ENCODE results near the gene MBD5.

MBD5 gene

GRCh38 chr2:148032215-148032614 lies 11.3 kb downstream of the MBD5 start:
- no peak for DNase-seq (ENCODE audit: low read depth in 1 of 2, low spot score in 1 of 2)
- no peak for TF ChIP-seq JUND (IDR thresholded peaks at IDR 0.05; ENCODE audit: low read depth)
- in situ Hi-C loops (cut with HindIII; ENCODE audit: low pct_unique_long_range_greater_than_20kb, low sequenced_read_pairs), result no loop called here

- in situ Hi-C loops (cut with HindIII; ENCODE audit: low pct_unique_long_range_greater_than_20kb, low sequenced_read_pairs), result no loop called here
- no peak for DNase-seq (ENCODE audit: low read depth in 1 of 2, low spot score in 1 of 2)
- TF ChIP-seq JUND (IDR thresholded peaks at IDR 0.05; ENCODE audit: low read depth), result no peak
These were observed 18.9 kb downstream of the MBD5 start for GRCh38 chr2:148039783-148040182.

- no peak for TF ChIP-seq JUND (IDR thresholded peaks at IDR 0.05; ENCODE audit: low read depth)
- no peak for DNase-seq (ENCODE audit: low read depth in 1 of 2, low spot score in 1 of 2)
- in situ Hi-C loops (cut with HindIII; ENCODE audit: low pct_unique_long_range_greater_than_20kb, low sequenced_read_pairs), result no loop called here
These were observed 21.3 kb downstream of the MBD5 start for GRCh38 chr2:148042219-148042618.

- in situ Hi-C loops (cut with HindIII; ENCODE audit: low pct_unique_long_range_greater_than_20kb, low sequenced_read_pairs), result no loop called here
- no peak for TF ChIP-seq JUND (IDR thresholded peaks at IDR 0.05; ENCODE audit: low read depth)
- DNase-seq (ENCODE audit: low read depth in 1 of 2, low spot score in 1 of 2), result no peak
These were observed 23.4 kb downstream of the MBD5 start for GRCh38 chr2:148044322-148044721.

GRCh38 chr2:148046802-148047201 lies 25.9 kb downstream of the MBD5 start:
- in situ Hi-C loops (cut with HindIII; ENCODE audit: low pct_unique_long_range_greater_than_20kb, low sequenced_read_pairs), result no loop called here
- no peak for DNase-seq (ENCODE audit: low read depth in 1 of 2, low spot score in 1 of 2)
- no peak for TF ChIP-seq JUND (IDR thresholded peaks at IDR 0.05; ENCODE audit: low read depth)

GRCh38 chr2:148048475-148049221 lies 27.8 kb downstream of the MBD5 start:
- in situ Hi-C loops (cut with HindIII; ENCODE audit: low pct_unique_long_range_greater_than_20kb, low sequenced_read_pairs), result no loop called here
- no peak for DNase-seq (ENCODE audit: low read depth in 1 of 2, low spot score in 1 of 2)
- no peak for TF ChIP-seq JUND (IDR thresholded peaks at IDR 0.05; ENCODE audit: low read depth)

GRCh38 chr2:148049284-148049683 lies 28.4 kb downstream of the MBD5 start:
- TF ChIP-seq JUND (IDR thresholded peaks at IDR 0.05; ENCODE audit: low read depth), result no peak
- no peak for DNase-seq (ENCODE audit: low read depth in 1 of 2, low spot score in 1 of 2)
- in situ Hi-C loops (cut with HindIII; ENCODE audit: low pct_unique_long_range_greater_than_20kb, low sequenced_read_pairs), result no loop called here

- DNase-seq (ENCODE audit: low read depth in 1 of 2, low spot score in 1 of 2), result no peak
- in situ Hi-C loops (cut with HindIII; ENCODE audit: low pct_unique_long_range_greater_than_20kb, low sequenced_read_pairs), result no loop called here
- no peak for TF ChIP-seq JUND (IDR thresholded peaks at IDR 0.05; ENCODE audit: low read depth)
These were observed 31.8 kb downstream of the MBD5 start for GRCh38 chr2:148052687-148053086.

GRCh38 chr2:148058641-148059040 lies 37.8 kb downstream of the MBD5 start:
- TF ChIP-seq JUND (IDR thresholded peaks at IDR 0.05; ENCODE audit: low read depth), result no peak
- in situ Hi-C loops (cut with HindIII; ENCODE audit: low pct_unique_long_range_greater_than_20kb, low sequenced_read_pairs), result no loop called here
- DNase-seq (ENCODE audit: low read depth in 1 of 2, low spot score in 1 of 2), result no peak

DNA sequence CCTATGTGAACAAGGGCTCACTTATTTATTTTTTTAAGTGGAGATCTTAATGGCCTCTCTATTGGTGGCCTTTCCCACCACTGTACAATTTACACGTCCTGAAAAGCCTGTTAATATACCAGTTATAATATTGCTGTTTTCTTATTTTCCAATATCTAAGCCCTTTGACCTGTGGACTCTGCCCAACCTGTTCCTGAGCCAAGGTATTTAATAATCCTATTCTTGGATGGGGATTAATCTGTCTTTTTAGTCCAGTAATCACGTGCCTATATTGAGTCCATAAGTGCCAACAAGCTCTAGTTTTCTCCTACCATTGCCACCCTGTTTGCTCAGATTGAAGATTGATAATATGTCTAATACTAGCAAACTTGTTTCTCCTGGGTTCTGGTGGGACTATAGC lies 42.7 kb downstream of the MBD5 start:
- no peak for TF ChIP-seq JUND (IDR thresholded peaks at IDR 0.05; ENCODE audit: low read depth)
- in situ Hi-C loops (cut with HindIII; ENCODE audit: low pct_unique_long_range_greater_than_20kb, low sequenced_read_pairs), result no loop called here
- DNase-seq (ENCODE audit: low read depth in 1 of 2, low spot score in 1 of 2), result no peak

GRCh38 chr2:148065936-148066335 lies 45.0 kb downstream of the MBD5 start:
- TF ChIP-seq JUND (IDR thresholded peaks at IDR 0.05; ENCODE audit: low read depth), result no peak
- DNase-seq (ENCODE audit: low read depth in 1 of 2, low spot score in 1 of 2), result no peak
- in situ Hi-C loops (cut with HindIII; ENCODE audit: low pct_unique_long_range_greater_than_20kb, low sequenced_read_pairs), result no loop called here

DNA sequence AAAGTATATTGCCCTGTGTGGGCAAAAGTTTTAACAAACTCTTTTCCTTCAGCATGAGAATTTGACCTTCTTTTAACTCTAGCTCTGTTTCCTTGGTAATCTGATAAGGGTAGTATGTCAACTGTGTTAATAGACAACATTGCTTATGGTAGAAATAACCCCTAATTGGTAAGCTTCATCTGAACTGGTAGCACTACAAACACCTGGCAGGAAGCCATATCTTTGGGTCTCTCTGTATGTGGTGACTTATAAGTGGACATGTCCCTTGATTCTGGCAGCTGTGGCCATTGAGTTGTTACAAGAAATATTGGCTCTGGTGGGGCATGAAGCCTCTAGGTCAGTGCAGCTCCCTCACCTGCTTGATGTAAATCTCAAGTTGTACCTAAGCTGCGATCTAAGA lies 46.9 kb downstream of the MBD5 start:
- no peak for DNase-seq (ENCODE audit: low read depth in 1 of 2, low spot score in 1 of 2)
- in situ Hi-C loops (cut with HindIII; ENCODE audit: low pct_unique_long_range_greater_than_20kb, low sequenced_read_pairs), result no loop called here
- no peak for TF ChIP-seq JUND (IDR thresholded peaks at IDR 0.05; ENCODE audit: low read depth)

DNA sequence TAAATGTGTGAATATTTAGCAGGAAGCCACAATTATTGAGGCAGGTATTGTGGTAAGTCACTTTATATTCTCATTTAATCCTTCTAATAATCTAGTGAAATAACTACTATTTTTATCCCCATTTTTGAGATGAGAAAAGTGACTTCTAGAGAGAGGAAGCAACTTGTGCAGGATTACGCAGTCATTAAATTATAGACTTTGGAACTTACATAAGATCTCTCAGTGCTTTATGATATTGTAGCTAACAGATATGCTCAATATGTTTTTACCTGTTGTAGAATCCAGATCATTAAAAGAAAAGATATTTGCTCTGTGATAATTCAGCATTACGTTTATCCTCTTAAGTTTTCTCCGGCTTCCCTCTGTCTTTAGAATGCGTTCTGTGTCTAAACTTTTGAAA lies 50.5 kb downstream of the MBD5 start:
- DNase-seq (ENCODE audit: low read depth in 1 of 2, low spot score in 1 of 2), result no peak
- no peak for TF ChIP-seq JUND (IDR thresholded peaks at IDR 0.05; ENCODE audit: low read depth)
- in situ Hi-C loops (cut with HindIII; ENCODE audit: low pct_unique_long_range_greater_than_20kb, low sequenced_read_pairs), result no loop called here

DNA sequence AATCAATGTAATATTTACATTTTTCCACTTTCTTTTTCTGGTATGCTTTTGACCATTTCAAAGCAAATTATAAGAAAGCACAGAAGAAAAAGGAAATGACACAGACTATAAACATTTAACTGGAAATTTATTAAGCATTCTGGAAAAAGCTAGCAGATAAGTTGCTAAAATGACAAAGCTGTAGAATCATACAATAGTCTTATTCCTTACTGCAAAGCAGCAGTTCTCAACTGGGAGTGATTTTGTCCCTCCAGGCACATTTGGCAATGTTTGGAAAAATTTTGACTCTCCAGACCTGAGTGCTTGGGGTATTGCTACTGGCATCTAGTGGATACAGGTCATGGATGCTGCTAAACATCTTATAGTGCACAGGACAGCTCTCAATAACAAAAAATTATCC lies 75.1 kb downstream of the MBD5 start:
- peak in 1 of 2 experiments; percentile 22 for DNase-seq (ENCODE audit: low read depth in 1 of 2, low spot score in 1 of 2)
- in situ Hi-C loops (cut with HindIII; ENCODE audit: low pct_unique_long_range_greater_than_20kb, low sequenced_read_pairs), result no loop called here
- TF ChIP-seq JUND (IDR thresholded peaks at IDR 0.05; ENCODE audit: low read depth), result no peak

Data from T47D (cell line).